Mesothelial cell of epicardium (in vitro differentiated cells): ENCODE results near the gene RTN3. TPM values are rescaled to one million over a fixed set of nuclear protein-coding genes. Genes with fewer than 3 reads are reported as not detected.
A peak's percentile ranks its signal among the peaks of the same experiment; 100 is the strongest.

Experiments
- DNase-seq, 2 experiments: peaks; one replicate each; pipeline ENCODE4 v3.0.0; 2021; ENCODE audit warnings: low spot score in 2 of 2; ENCODE audit not compliant: unreplicated experiment in 2 of 2
- H3K27ac Mint-ChIP-seq: 2 replicates; pipeline ENCODE4 v1.8.0; 2021; ENCODE audit warnings: mixed read lengths
- H3K27me3 Mint-ChIP-seq: 2 replicates; pipeline ENCODE4 v1.8.0; 2021; ENCODE audit warnings: low read depth, mixed read lengths
- H3K36me3 Mint-ChIP-seq: 2 replicates; pipeline ENCODE4 v1.8.0; 2021; ENCODE audit warnings: mixed read lengths
- H3K4me1 Mint-ChIP-seq: 2 replicates; pipeline ENCODE4 v1.8.0; 2021; ENCODE audit warnings: mixed read lengths
- H3K4me3 Mint-ChIP-seq: 2 replicates; pipeline ENCODE4 v1.8.0; 2021; ENCODE audit warnings: mild to moderate bottlenecking, moderate library complexity, mixed read lengths
- H3K9me3 Mint-ChIP-seq: 2 replicates; pipeline ENCODE4 v1.8.0; 2021; ENCODE audit warnings: mixed read lengths
- total RNA-seq: library from RNA; stranded (reverse); gene quantifications from 3 replicates; pipeline ENCODE4 v1.2.1, GENCODE V29; 2021
- TF ChIP-seq, protein P1 (sequence below): fragments of 200-600 bp; sonication (generic); IDR thresholded peaks from one replicate; pipeline ENCODE4 v1.5.0; 2021; ENCODE audit warnings: antibody characterized with exemption; ENCODE audit not compliant: unreplicated experiment

RTN3 gene
- total RNA-seq, 1 donor from 2014 or later: 92.4 TPM

DNA sequence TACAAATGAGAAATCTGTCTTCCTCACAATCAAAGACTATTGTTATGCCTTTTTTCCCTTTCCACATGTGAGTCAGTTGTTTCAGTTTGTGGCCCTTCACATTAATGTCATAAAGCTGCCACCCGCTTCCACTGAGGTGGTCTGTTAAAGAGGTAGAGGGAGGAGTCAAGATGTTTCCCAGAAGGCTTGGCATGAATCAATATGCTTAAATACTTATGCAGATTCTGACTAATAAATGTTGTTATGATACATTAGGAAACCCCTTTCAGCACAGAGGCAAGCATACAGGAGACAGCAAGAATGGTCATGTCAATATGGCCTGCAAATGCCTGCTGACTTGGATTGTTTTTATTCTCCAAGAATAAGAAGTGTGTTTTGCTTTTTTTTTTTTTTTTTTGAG, 6.5 kb downstream of the RTN3 start:
- H3K4me3 Mint-ChIP-seq: no peak overlapping the region
- no peaks in the 10 kb centered on the region for H3K27me3 Mint-ChIP-seq
- no peak overlapping the region for H3K27ac Mint-ChIP-seq
- no peaks in the 10 kb centered on the region for H3K36me3 Mint-ChIP-seq
- TF ChIP-seq, protein P1, sequence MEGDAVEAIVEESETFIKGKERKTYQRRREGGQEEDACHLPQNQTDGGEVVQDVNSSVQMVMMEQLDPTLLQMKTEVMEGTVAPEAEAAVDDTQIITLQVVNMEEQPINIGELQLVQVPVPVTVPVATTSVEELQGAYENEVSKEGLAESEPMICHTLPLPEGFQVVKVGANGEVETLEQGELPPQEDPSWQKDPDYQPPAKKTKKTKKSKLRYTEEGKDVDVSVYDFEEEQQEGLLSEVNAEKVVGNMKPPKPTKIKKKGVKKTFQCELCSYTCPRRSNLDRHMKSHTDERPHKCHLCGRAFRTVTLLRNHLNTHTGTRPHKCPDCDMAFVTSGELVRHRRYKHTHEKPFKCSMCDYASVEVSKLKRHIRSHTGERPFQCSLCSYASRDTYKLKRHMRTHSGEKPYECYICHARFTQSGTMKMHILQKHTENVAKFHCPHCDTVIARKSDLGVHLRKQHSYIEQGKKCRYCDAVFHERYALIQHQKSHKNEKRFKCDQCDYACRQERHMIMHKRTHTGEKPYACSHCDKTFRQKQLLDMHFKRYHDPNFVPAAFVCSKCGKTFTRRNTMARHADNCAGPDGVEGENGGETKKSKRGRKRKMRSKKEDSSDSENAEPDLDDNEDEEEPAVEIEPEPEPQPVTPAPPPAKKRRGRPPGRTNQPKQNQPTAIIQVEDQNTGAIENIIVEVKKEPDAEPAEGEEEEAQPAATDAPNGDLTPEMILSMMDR: no peak
- DNase-seq: no peak
- H3K9me3 Mint-ChIP-seq: no peaks in the 10 kb centered on the region
- H3K4me1 Mint-ChIP-seq: peaks cover 35% of the 10 kb centered on the region

DNA sequence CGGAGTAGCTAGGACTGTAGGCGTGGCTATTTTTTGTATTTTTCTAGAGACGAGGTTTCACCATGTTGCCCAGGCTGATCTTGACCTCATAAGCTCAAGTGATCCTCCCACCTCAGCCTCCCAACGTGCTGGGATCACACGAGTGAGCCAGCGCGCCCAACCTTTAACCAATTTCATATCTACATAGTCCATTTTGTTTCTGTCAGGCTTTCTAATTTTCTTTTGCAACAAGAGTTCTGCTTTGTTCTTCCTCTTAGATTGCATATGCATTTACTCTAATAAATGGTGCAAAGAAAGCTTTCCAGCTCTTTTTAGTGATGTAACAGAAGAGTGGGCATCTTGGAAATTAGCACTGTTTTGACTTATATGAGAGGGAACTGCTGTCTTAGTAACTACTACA, 13.3 kb downstream of the RTN3 start:
- Mint-ChIP-seq H3K4me1 (peaks cover 18% of the 10 kb centered on the region), H3K36me3 (no peaks in the 10 kb centered on the region), H3K4me3 (no peak overlapping the region), H3K9me3 (no peaks in the 10 kb centered on the region), H3K27ac (no peak overlapping the region), H3K27me3 (no peaks in the 10 kb centered on the region)
- DNase-seq: no peak
- TF ChIP-seq, protein P1: no peak

DNA sequence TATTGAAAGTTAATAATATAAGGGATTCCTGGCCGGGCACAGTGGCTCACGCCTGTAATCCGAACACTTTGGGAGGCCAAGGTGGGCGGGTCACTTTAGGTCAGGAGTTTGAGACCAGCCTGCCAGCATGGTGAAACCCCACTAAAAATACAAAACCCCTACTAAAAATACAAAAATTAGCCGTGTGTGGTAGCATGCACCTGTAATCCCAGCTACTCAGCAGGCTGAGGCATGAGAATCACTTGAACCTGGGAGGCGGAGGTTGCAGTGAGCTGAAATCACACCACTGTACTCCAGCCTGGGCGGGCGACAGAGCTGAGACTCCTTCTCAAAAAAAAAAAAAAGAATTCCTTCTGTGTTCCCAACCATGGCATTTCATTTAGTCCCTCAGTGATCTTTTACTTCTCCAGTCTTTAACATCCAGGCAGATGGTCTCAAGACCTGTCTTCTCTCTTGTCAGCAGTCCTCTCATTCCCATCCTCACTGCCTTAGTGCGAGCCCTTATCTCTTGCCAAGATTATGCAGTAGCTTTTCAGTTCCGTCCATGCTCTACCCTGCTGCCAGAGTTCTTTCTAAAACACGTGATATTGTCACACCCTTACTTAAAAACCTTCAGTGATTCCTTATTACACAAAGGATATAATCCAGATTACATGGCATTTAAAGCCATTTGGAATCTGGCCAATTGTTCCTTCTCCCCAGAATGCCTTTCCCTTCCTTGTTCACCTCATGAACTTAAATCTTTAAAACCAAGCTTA, 17.9 kb downstream of the RTN3 start:
- peaks cover 7% of the 10 kb centered on the region for H3K36me3 Mint-ChIP-seq
- DNase-seq: no peak
- no peaks in the 10 kb centered on the region for H3K27me3 Mint-ChIP-seq
- peak overlapping the region; percentile 2 for H3K27ac Mint-ChIP-seq
- no peaks in the 10 kb centered on the region for H3K9me3 Mint-ChIP-seq
- no peak overlapping the region for H3K4me3 Mint-ChIP-seq
- TF ChIP-seq, protein P1: no peak
- H3K4me1 Mint-ChIP-seq: peaks cover 9% of the 10 kb centered on the region

DNA sequence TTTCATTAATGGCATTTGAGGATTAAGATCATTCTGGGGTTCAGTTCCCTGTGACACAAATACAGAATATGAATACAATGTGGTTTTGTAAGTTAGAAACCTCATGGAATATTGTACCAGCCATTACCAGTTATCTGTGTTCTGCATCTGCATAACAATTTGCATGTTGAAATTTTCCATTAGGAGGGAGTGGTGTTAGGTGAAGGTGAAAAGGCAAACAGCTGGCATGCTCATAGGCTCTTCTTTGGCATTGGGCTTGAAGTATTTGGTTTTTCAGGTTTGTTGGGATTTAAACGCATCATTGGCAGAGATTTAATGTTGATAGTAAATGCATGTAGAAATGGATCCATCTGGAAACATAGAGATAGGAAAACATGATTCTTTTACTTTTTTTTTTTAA, 18.6 kb downstream of the RTN3 start:
- no peak overlapping the region for H3K4me3 Mint-ChIP-seq
- no peak overlapping the region for H3K27ac Mint-ChIP-seq
- DNase-seq: no peak
- H3K9me3 Mint-ChIP-seq: no peaks in the 10 kb centered on the region
- no peaks in the 10 kb centered on the region for H3K27me3 Mint-ChIP-seq
- TF ChIP-seq, protein P1: no peak
- H3K36me3 Mint-ChIP-seq: peaks cover 7% of the 10 kb centered on the region
- H3K4me1 Mint-ChIP-seq: peaks cover 12% of the 10 kb centered on the region

DNA sequence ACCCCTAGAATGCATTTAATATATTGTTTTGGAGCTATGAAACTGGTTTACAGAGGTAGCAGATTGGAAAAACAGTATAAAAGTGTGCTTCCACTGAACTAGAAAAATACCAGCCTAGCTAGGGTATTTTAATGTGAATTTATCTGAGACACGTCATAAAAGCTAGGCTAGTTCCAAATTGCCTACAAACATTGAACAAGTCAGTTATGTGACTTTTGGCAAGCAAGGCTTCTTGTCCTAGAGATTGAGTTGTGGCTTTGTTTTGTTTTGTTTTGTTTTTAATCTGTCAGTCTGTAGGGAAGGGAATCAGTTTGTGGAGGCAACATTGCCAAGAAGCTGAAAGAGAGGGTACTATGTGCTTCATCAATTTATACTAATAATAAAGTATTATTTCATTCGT, 24.2 kb downstream of the RTN3 start:
- Mint-ChIP-seq H3K36me3 (peaks cover 5% of the 10 kb centered on the region), H3K4me1 (peaks cover 15% of the 10 kb centered on the region), H3K27me3 (no peaks in the 10 kb centered on the region), H3K27ac (no peak overlapping the region), H3K4me3 (no peak overlapping the region), H3K9me3 (no peaks in the 10 kb centered on the region)
- TF ChIP-seq, protein P1: no peak
- DNase-seq: no peak
